AG09309 (cell line): ENCODE measurements around the gene SSPN.

Source experiments
- DNase-seq: peaks from one replicate; pipeline ENCODE4 v3.0.0-alpha.2; 2010; ENCODE audit warnings: low read depth
- H3K4me3 ChIP-seq: 2 replicates; pipeline ENCODE4 v1.5.1; 2011; ENCODE audit warnings: mild to moderate bottlenecking, low read depth, low read length, moderate library complexity; ENCODE audit not compliant: control insufficient read depth
- CTCF ChIP-seq: IDR thresholded peaks from 2 replicates; pipeline ENCODE4 v1.5.1; 2011; ENCODE audit warnings: mild to moderate bottlenecking, low read depth, low read length, inconsistent platforms; ENCODE audit not compliant: insufficient read depth, control insufficient read depth; ENCODE audit errors: missing control alignments

SSPN gene

GRCh38 chr12:26172013-26172412, 23.4 kb upstream of the SSPN start:
- DNase-seq = no peak
- no peak for TF ChIP-seq CTCF
- H3K4me3 ChIP-seq = no peak overlapping the region

- H3K4me3 ChIP-seq = no peak overlapping the region
- TF ChIP-seq CTCF = no peak
- DNase-seq = no peak
Observed at GRCh38 chr12:26172539-26172938, 22.8 kb upstream of the SSPN start.

- no peak for DNase-seq
- no peak overlapping the region for H3K4me3 ChIP-seq
- TF ChIP-seq CTCF = no peak
Observed at GRCh38 chr12:26172946-26173552, 22.3 kb upstream of the SSPN start.

GRCh38 chr12:26176725-26177124, 18.6 kb upstream of the SSPN start:
- TF ChIP-seq CTCF = no peak
- H3K4me3 ChIP-seq = no peak overlapping the region
- no peak for DNase-seq

GRCh38 chr12:26177283-26177682, 18.1 kb upstream of the SSPN start:
- DNase-seq = no peak
- H3K4me3 ChIP-seq = no peak overlapping the region
- TF ChIP-seq CTCF = no peak

- no peak overlapping the region for H3K4me3 ChIP-seq
- TF ChIP-seq CTCF = no peak
- DNase-seq = no peak
Observed at GRCh38 chr12:26179826-26180225, 15.5 kb upstream of the SSPN start.

GRCh38 chr12:26182377-26182776, 13.0 kb upstream of the SSPN start:
- DNase-seq = no peak
- no peak for TF ChIP-seq CTCF
- no peak overlapping the region for H3K4me3 ChIP-seq
